ENCODE results near the gene ALPL. TPM values are rescaled to one million over a fixed set of nuclear protein-coding genes. Genes with fewer than 3 reads are reported as not detected.

ALPL gene
- polyA plus RNA-seq, 1 experiment = 0.45 TPM

GRCh38 chr1:21568006-21568746 is 59.0 kb downstream of the ALPL start:
- TF ChIP-seq CTCF (IDR thresholded peaks at IDR 0.05; ENCODE audit: insufficient read depth, low read depth, low read length) = no peak
- CTCF ChIA-PET = interaction anchor here (1.0 to 1.8 kb wide), 3 partner anchors 197 to 200 kb away, joined by 5 to 7 read pairs (median 5); no protein-coding TSS in a partner anchor
- no peak overlapping the region for H3K4me3 ChIP-seq (ENCODE audit: low read depth, low read length)

GRCh38 chr1:21568809-21569385 is 59.7 kb downstream of the ALPL start:
- Histone ChIP-seq H3K27me3 (ENCODE audit: control insufficient read depth, insufficient read depth, low read length) (peaks cover 2% of the 10 kb centered on the region; the same call in 1 of the 2 replicates), H3K36me3 (ENCODE audit: control insufficient read depth, insufficient read depth, low read length) (no peaks in the 10 kb centered on the region), H3K4me3 (ENCODE audit: low read depth, low read length) (no peak overlapping the region)
- TF ChIP-seq CTCF (IDR thresholded peaks at IDR 0.05; ENCODE audit: insufficient read depth, low read depth, low read length) = no peak
- ChIA-PET POLR2A (no interaction called here), CTCF (interaction anchor here (1.0 to 7.6 kb wide), 4 partner anchors 57 to 201 kb away, joined by 5 to 69 read pairs (median 6); partner anchors contain the start of gene ALPL)
- no peak for DNase-seq (ENCODE audit: low read depth)

More at GRCh38 chr1:21568006-21568746, 59.0 kb downstream of the ALPL start:
- POLR2A ChIA-PET = no interaction called here
- Histone ChIP-seq H3K36me3 (ENCODE audit: control insufficient read depth, insufficient read depth, low read length) (no peaks in the 10 kb centered on the region), H3K27me3 (ENCODE audit: control insufficient read depth, insufficient read depth, low read length) (peaks cover 2% of the 10 kb centered on the region; the same call in 1 of the 2 replicates)
- DNase-seq (ENCODE audit: low read depth) = no peak

GRCh38 chr1:21569820-21570527 is 60.8 kb downstream of the ALPL start:
- peaks cover 2% of the 10 kb centered on the region; the same call in 1 of the 2 replicates for H3K27me3 ChIP-seq (ENCODE audit: control insufficient read depth, insufficient read depth, low read length)
- POLR2A ChIA-PET = no interaction called here
- no peak overlapping the region for H3K4me3 ChIP-seq (ENCODE audit: low read depth, low read length)
- no peak for DNase-seq (ENCODE audit: low read depth)
- no peak for TF ChIP-seq CTCF (IDR thresholded peaks at IDR 0.05; ENCODE audit: insufficient read depth, low read depth, low read length)
- no peaks in the 10 kb centered on the region for H3K36me3 ChIP-seq (ENCODE audit: control insufficient read depth, insufficient read depth, low read length)
- CTCF ChIA-PET = interaction anchor here (1.4 to 7.6 kb wide), 4 partner anchors 26 to 201 kb away, joined by 3 to 69 read pairs (median 9); partner anchors contain the start of gene ALPL

- ChIA-PET POLR2A (no interaction called here), CTCF (interaction anchor here (1.4 to 7.6 kb wide), 4 partner anchors 25 to 202 kb away, joined by 3 to 69 read pairs (median 9); partner anchors contain the start of gene ALPL)
- TF ChIP-seq CTCF (IDR thresholded peaks at IDR 0.05; ENCODE audit: insufficient read depth, low read depth, low read length) = no peak
- DNase-seq (ENCODE audit: low read depth) = no peak
- H3K4me3 ChIP-seq (ENCODE audit: low read depth, low read length) = no peak overlapping the region
- no peaks in the 10 kb centered on the region for H3K36me3 ChIP-seq (ENCODE audit: control insufficient read depth, insufficient read depth, low read length)
- peaks cover 2% of the 10 kb centered on the region; the same call in 1 of the 2 replicates for H3K27me3 ChIP-seq (ENCODE audit: control insufficient read depth, insufficient read depth, low read length)
Measured at GRCh38 chr1:21570528-21570875, 61.3 kb downstream of the ALPL start.

GRCh38 chr1:21570885-21571284 is 61.7 kb downstream of the ALPL start:
- Histone ChIP-seq H3K4me3 (ENCODE audit: low read depth, low read length) (no peak overlapping the region), H3K27me3 (ENCODE audit: control insufficient read depth, insufficient read depth, low read length) (peaks cover 2% of the 10 kb centered on the region; the same call in 1 of the 2 replicates), H3K36me3 (ENCODE audit: control insufficient read depth, insufficient read depth, low read length) (no peaks in the 10 kb centered on the region)
- DNase-seq (ENCODE audit: low read depth) = no peak
- CTCF ChIA-PET = interaction anchor here (1.4 to 7.6 kb wide), 4 partner anchors 25 to 202 kb away, joined by 3 to 69 read pairs (median 9); partner anchors contain the start of gene ALPL
- POLR2A ChIA-PET = no interaction called here
- TF ChIP-seq CTCF (IDR thresholded peaks at IDR 0.05; ENCODE audit: insufficient read depth, low read depth, low read length) = no peak

All from BJ (cell line).